T-helper 2 cell (primary cell): Measurements from ENCODE around the gene PFKL.
A peak's percentile ranks its signal among the peaks of the same experiment; 100 is the strongest.
"Not testable (repeated sequence)": the region's sequence is repeated elsewhere in the genome, so short reads cannot be mapped to it uniquely, and the experiment has no call there.

Source experiments
- DNase-seq, 5 experiments: peaks; one replicate each; pipeline versions ENCODE4 v3.0.0 to v3.0.0-alpha.2; 2012 to 2022

The PFKL gene

DNA sequence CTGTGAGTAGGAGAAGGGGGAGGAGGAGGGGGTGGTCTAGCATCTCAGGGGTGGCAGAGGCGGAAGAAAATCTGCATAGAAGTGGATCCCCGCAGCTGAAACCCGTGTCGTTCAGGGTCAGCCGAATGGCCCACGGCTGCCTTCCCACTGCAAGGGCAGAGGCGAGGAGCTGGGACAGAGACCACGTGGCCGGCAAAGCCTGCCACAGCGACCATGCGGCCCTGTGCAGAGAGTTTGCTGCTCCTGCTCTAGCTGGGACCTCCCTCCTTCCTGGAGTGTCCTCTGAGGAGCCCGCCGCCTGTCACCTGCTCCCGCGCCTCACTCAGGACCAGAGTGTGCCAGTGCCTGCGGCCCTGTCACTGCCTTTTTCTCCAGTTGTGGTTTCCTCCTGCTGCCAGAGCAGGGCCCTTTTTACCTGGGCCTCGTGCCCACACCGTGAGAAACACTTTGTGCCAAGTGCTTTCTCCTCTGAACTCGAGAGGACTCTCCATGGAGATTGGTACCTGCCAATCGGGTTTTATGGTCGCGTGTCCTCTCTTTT lies 48.1 kb downstream of the PFKL start:
- DNase-seq = no peak

GRCh38 chr21:44348861-44349260 lies 49.0 kb downstream of the PFKL start:
- DNase-seq = no peak

- no peak for DNase-seq
Observed at GRCh38 chr21:44349416-44349846, 49.6 kb downstream of the PFKL start.

GRCh38 chr21:44349847-44350772 lies 50.3 kb downstream of the PFKL start:
- no peak for DNase-seq

DNA sequence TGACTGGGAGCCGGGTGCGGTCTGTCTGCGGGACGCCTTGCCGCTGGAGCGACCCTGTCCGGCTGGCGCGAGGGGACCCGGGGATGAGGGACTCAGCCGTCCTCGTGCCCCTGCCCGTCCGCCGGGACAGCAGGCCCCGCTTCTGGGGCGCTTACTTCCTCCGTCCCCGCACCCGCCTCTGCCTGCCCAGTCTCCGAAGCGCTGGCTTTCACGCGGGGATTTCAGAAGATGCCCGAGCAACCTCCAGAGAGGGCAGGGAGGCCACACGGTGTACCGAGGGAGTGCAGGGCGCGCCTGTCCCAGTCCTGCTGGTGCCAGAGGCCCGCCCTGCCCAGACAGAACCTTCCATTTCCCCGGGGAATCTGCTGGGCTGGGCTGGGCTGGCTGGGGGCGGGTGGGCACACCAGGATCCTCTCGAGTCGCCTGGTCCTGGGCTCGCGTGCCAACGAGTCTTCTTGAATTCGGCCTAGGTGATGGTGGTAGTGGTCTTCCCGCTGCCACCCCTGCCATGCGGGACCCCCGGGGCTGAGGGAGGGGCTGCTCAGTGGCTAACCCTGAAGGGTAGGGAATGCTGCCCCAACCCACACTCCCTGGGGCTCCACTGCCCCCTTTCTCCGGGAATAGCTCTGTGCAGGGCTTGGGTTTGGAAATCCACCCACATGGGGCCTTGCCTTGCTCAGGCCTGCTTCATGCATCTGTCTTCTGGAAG lies 51.1 kb downstream of the PFKL start:
- DNase-seq = no peak

DNA sequence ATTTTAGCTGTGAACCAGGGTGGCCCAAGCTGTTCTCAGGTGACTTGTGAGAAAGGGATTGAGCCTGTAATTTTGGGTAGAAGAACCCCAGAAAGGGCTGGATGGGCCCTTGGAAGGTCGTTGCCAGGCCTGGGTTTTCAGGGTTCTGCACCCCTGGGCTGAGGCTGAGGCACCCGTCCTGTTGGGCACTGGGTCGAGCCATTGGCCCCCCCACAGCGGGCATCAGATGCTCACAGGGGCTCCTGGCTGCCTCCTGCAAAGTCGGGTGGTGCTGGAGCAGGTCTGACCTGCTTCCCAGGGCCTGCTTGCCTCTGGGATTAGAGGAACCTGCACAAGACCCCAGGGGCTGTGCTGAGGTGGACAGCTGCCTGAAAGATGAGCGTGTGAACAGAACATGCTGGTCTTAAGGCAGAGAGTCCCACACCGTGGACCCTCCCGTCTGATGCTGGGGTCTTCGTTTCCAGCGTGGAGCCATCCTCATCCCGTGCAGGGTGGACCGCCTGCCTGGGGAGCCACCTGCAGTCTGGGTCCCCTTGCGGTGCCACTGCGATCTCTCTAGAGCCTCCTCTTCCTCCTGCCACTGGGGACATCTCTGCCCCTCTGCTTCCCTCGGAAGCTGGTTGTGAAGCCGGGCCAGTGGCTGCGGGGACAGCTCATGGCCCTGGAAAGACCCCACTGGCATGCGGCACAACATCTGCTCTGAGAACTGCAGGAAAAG lies 51.8 kb downstream of the PFKL start:
- no peak for DNase-seq

DNA sequence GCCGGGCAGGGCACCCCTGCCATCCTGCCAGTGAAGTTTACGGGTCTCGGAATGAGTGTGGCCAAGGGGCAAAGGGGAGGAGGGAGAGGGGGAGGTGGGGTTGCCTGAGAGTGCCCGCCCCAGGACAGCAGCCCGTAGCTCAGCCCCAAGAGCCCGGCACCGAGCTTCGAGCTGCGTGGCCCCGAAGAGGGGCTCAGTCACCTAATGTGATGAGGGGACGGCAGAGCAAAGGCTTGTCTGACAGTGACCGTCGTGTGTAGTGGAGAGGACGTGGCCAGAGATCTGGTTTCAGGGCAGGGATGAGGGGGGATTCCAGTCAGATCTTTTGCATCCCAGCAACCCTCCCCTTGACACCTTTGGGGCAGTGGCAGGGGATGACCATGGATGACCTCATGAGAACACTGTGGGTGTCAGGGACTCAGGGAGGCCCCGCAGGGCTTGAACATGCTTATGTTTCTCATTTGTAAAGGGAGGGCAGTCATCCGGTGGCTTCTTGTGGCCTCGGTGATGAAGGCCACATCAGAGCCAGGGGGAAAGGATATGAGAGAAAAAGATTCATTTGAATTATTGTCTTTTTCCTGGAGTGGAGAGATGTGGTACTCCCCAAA lies 52.5 kb downstream of the PFKL start:
- DNase-seq = no peak

DNA sequence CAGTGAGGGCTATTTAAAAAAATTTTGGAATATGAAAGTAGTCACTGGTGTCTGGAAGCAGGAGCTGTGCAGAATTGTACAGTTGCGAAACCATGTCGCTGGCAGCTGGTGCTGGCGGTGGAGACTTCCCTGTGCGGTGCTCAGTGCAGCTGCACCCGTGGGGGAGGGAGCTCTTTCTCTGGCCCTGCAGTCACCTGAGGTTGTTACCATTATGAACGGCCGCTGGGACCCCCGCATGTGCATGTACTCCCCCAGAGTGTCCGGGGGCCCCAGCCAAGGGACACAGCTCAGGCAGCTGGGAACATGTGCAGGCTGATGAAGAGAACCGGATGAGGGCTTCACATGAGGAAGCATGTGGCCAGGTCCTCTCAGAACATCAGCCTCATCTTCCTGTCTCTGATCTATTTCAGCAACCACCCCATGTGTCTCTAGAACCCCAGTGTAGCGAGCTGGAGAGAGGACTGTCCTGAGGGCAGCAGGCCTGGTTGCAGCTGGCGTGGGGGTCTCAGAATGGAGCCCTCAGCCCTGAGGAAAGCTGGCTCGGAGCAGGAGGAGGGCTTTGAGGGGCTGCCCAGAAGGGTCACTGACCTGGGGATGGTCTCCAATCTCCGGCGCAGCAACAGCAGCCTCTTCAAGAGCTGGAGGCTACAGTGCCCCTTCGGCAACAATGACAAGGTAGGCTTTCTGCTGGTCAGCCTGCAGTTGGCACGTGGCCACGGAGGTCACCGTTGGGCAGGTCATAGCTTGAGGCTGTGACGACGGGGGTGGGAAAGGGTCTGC lies 53.5 kb downstream of the PFKL start, which contains the start of gene TRPM2:
TSS of gene TRPM2 (plus strand) at position 431 of the 780 bp plus-strand sequence. CDS start at position 511, 80 bp downstream.
- DNase-seq = peak in 2 of 5 experiments; percentile 19 to 75

- DNase-seq = no peak
Observed at GRCh38 chr21:44354001-44354405, 54.1 kb downstream of the PFKL start.

DNA sequence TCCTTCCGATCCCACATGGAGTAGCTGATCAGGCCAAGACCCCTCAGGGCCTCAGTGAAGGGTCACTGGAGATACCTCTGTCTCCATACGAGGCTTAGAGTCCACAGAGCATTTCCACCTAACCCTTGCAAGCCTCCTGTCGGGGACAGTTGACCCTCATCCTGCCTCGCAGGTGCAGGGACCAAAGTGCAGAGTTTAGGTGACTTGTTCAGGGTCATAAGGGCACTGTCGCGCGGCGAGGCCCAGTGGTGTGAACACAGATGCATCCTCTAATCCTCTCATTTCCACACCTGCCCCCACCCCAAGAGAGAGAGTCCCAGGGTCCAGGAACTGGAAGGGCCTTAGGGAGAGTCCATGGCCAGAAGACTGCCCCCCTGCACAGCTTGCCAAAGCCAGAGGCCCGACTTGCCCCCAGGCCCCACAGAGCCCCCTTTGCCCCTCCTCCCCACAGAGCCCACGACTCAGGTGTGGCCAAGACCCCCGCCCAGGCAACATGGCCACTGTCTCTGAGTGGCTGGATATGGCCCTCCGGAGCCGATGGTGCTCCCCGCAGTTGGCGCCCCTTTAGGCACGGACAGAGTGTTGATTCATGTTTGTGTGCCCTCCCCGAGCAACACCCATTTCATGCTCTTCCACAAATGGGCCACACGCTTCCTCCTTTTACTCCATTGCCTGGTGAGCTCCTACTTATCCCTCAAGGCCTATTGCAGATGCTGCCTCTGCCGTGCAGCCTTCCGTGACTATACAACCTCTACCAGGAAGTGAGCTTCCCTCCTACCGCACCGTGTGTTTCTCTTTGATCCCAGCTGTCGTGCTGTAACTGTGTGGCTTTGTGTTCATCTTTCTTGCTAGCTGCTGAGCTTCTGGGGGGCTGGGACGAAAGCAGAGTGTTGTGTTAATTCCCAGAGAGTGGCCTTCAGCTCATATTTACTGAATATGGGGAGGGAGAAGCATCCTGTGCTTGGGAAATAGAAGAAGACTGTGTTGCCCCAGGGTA lies 55.2 kb downstream of the PFKL start:
- DNase-seq = peak in 1 of 5 experiments; percentile 57

- no peak for DNase-seq
Observed at GRCh38 chr21:44356160-44356559, 56.3 kb downstream of the PFKL start.

- no peak for DNase-seq
Observed at GRCh38 chr21:44356636-44357035, 56.8 kb downstream of the PFKL start.

GRCh38 chr21:44357064-44357837 lies 57.4 kb downstream of the PFKL start:
- DNase-seq = no peak

DNA sequence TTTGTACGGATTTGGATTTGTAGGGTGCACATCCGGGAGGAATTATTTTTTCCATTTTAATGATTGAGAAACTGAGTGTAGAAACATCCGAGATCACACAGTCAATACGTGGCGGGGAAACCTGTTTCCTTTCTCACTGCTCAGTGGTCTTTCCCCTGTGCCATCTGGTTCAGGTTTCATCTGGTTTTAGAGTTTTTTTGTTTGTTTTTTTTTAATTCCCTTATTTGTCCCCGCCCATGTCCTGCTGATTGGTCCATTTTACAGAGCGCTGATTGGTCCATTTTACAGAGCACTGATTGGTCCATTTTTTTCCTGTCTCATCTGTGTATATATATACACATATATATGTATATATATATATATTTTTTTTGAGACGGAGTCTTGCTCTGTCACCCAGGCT lies 59.5 kb downstream of the PFKL start:
- DNase-seq = no peak

- no peak for DNase-seq
Observed at GRCh38 chr21:44360159-44360558, 60.3 kb downstream of the PFKL start.

DNA sequence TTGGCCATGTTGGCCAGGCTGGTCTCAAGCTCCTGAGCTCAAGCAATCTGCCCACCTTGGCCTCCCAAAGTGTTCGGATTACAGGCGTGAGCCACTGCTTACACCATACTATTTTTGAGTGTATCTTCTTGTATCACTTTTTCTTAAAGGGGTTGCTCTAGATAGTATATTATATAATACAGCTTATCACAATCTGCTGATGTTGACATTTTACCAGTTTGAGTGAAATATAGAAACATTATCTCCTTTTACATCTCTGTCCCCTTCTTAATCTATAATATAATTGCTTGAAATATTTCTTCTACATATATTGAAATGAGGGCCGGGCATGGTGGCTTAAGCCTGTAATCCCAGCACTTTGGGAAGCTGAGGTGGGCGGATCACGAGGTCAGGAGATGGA lies 62.0 kb downstream of the PFKL start:
- DNase-seq = not testable (repeated sequence)

- DNase-seq = no peak
Observed at GRCh38 chr21:44363278-44363677, 63.4 kb downstream of the PFKL start.

GRCh38 chr21:44364151-44365053 lies 64.5 kb downstream of the PFKL start:
- no peak for DNase-seq
